GM12875 (cell line): Measurements from ENCODE around the gene NR1H2.

Experiments used
- H3K4me3 ChIP-seq: one replicate; pipeline ENCODE4 v1.5.1; 2011; ENCODE audit warnings: low read depth, low read length, control low read depth
- CTCF ChIP-seq: IDR thresholded peaks from 2 replicates; pipeline ENCODE4 v1.5.1; 2011; ENCODE audit warnings: low read depth, mild to moderate bottlenecking, control low read depth, inconsistent platforms, low read length, moderate library complexity, borderline replicate concordance; ENCODE audit not compliant: insufficient read depth

The NR1H2 gene

GRCh38 chr19:50406156-50406820 is 30.0 kb downstream of the NR1H2 start:
- H3K4me3 ChIP-seq, result no peak overlapping the region
- no peak for TF ChIP-seq CTCF

- no peak overlapping the region for H3K4me3 ChIP-seq
- TF ChIP-seq CTCF, result no peak
Measured at GRCh38 chr19:50406829-50407228, 30.6 kb downstream of the NR1H2 start.

GRCh38 chr19:50409347-50409746 is 33.1 kb downstream of the NR1H2 start:
- H3K4me3 ChIP-seq, result no peak overlapping the region
- no peak for TF ChIP-seq CTCF

- no peak for TF ChIP-seq CTCF
- no peak overlapping the region for H3K4me3 ChIP-seq
Measured at GRCh38 chr19:50410109-50410508, 33.9 kb downstream of the NR1H2 start.

- TF ChIP-seq CTCF, result no peak
- H3K4me3 ChIP-seq, result no peak overlapping the region
Measured at GRCh38 chr19:50412419-50412818, 36.2 kb downstream of the NR1H2 start.

- no peak for TF ChIP-seq CTCF
- no peak overlapping the region for H3K4me3 ChIP-seq
Measured at GRCh38 chr19:50413096-50413495, 36.8 kb downstream of the NR1H2 start.

- TF ChIP-seq CTCF, result no peak
- H3K4me3 ChIP-seq, result no peak overlapping the region
Measured at GRCh38 chr19:50413531-50413930, 37.3 kb downstream of the NR1H2 start.
